T-helper 2 cell treated with Interferon-gamma antibody and Interleukin-4, amounts not matched to agents 100 ng/mL and 5 ng/mL, for 36 hours (primary cell): ENCODE measurements around the gene ACVR1B. TPM values are rescaled to one million over a fixed set of nuclear protein-coding genes. Genes with fewer than 3 reads are reported as not detected.

Experiments
- intact Hi-C: fragments of 100-400 bp; cut with micrococcal nuclease; formaldehyde crosslinking; loops from one replicate; pipeline ENCODE4 v1.15.1; 2023
- total RNA-seq: library from RNA; stranded (reverse); gene quantifications from 2 replicates; pipeline ENCODE4 v1.2.3, GENCODE V29; 2022

The ACVR1B gene
- total RNA-seq, 1 donor from 2014 or later = 2.6 TPM

DNA sequence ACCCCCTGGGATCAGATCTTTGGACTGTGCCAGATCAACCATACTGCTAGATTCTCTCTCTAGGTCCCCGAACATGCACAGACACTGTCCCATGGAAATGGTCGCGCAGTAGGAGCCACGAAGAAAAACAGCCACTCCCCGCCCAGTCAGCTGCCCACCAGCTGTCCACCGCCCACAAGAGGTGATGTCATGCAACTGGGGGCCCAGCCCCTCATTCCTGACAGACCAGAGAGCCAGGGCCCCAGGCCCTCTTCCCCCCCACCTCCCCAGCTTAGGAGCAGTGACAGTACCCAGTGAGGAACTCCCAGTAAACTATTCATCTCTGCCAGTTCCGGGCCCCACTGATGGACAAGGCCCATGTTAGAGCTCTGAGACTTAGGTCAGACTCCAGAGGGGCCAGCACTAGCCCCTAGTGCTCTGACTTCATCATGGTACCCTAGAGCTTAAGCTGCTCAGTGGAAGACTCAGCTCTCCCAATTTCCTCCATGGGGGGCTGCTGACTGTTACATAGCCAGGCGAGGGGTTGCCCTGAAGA is 51.6 kb downstream of the ACVR1B start:
- intact Hi-C loops = no loop called here

GRCh38 chr12:52003591-52003990 is 52.1 kb downstream of the ACVR1B start:
- intact Hi-C loops = no loop called here

DNA sequence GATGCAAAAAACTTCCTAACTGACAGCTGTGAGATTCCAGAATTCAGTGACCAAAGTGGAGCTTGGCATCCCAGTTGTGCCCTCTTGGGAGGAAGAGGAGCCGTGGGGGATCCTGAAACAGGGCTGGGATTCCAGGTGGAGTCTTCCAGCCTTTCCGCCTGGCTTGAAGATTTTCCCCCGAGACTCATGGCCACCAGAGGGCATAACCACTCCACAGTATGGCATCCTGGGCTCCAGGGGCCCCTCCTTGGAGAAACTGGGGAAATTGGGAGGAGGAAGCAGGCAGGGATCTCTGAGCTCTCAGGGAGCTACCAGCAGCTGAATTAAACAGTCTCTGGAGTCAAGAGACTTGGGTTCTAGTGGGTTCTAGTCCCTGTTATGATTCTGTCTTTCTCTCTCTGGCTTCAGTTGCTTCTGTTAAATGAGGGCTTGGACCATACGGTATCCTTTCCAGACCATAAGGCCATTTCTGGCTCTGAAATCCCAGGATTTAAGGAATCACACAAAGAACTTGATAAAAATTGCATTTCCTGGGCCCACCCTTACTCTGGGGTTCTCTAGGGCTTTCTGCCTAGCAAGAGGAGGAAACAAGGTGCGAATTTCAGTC is 52.6 kb downstream of the ACVR1B start:
- intact Hi-C loops = no loop called here

DNA sequence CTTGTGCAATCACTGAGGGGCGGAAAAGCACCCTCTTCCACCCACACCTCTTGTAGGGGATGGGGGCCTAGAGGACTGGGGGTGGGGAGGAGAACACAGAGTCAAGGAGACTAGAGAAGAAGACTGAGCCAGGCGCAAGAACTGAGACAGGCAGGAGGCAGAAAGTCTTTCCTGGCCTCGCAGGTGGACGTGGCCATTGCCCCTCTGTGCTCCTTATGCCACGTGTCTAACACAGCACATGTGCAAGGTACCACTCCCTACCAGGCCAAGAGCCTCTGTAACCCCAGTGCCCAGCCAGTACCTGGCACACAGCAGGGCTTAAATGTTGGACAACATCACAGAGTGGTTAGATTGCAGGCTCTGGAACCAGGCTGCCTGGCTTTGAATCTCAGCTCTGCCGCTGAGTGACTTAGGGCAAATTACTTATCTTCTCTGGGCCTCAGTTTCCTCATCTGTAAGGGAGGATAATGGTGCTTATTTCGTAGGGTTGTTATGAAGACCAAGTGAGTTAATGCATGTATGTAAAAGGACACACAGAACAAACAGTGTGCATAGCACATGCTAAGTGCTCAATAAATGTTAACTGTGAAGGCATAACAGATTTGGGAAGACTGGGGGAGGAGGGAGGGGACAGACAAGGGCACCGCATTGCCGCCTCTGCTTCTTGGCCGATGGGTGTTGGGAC is 53.9 kb downstream of the ACVR1B start:
- intact Hi-C loops = no loop called here

- intact Hi-C loops = no loop called here
Observed at GRCh38 chr12:52005903-52006703, 54.6 kb downstream of the ACVR1B start.

DNA sequence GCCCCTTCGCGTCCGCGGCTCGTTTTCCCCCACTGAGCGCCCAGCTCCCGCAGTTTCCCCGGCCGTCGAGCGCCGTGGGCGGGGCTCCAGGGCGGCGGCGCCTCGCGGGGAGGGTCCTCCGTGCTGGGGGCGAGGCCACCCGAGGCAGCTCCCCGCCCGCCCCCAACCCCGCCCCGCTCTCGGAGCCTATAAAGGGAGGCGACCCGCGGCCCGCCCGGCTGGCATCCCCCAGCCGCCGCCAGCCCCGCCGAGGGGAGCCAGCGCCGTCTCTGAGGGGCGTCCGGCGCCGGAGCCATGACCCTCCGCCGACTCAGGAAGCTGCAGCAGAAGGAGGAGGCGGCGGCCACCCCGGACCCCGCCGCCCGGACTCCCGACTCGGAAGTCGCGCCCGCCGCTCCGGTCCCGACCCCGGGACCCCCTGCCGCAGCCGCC is 55.2 kb downstream of the ACVR1B start, which contains the start of gene TAMALIN:
TSS of gene TAMALIN (plus strand) at position 221 of the 432 bp plus-strand sequence. CDS start at position 295, 74 bp downstream.
- intact Hi-C loops = loop anchor here (1.0 kb wide), 1 partner anchor 17 kb away; no protein-coding TSS in a partner anchor

GRCh38 chr12:52007158-52007921 is 55.8 kb downstream of the ACVR1B start:
- intact Hi-C loops = loop anchor here (1.0 kb wide), 1 partner anchor 16 kb away; no protein-coding TSS in a partner anchor

- intact Hi-C loops = loop anchor here (1.0 kb wide), 1 partner anchor 15 kb away; no protein-coding TSS in a partner anchor
Observed at GRCh38 chr12:52007982-52008510, 56.5 kb downstream of the ACVR1B start.

DNA sequence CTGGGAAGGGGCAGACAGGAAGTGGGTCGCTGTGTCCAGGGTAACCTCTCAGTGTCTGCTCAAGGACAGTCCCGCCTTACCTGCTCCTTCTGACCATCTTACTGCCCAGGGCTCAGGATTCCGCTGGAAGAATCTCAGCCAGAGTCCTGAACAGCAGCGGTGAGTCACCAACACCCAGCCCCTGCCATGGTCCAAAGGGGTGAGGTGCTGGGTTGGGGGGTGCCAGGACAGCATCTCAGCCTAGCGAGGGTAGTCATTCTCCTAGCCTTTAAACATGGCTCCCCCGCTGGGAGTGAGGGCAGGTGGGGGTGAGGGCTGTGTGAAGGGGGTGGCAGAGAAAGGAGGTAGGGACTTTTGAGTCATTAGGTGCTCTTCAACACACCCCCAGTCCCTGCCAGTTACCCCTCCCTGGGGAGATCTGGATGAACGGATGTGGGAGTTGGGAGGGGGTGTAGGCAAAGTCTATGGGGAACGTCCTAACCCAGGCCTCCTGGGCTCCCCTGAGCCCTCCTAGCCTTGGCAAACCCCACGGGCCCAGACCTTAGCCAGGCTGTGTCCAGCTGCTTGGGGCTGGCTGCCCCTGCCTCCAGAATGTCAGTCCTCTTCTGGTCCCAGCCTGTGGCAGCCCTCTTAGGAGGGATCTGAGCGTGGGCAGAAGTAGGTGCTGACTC is 57.7 kb downstream of the ACVR1B start:
- intact Hi-C loops = no loop called here

DNA sequence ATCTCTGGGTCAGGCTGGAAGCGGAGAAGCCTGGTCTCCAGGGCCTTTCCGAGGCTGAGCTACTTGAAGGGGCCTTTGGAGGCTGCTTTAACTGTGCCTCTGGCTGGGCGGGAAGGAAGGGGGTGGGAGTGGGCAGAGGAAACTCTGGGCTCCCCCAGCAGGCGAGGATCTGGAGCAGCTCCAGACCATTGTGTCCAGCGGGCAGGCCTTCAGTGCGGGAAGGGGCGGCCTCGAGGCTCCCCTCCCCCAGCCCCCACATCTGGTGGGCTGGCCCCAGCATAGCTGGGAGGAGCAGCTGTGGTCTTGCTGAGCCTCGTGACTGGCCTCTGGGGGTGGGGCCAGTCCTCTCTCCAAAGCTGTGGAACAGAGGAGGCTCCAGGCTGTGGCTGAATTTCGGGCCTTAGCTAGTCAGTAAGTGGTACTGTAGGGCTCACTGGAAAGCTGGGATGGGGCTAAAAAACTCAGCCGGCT is 58.7 kb downstream of the ACVR1B start:
- intact Hi-C loops = no loop called here

DNA sequence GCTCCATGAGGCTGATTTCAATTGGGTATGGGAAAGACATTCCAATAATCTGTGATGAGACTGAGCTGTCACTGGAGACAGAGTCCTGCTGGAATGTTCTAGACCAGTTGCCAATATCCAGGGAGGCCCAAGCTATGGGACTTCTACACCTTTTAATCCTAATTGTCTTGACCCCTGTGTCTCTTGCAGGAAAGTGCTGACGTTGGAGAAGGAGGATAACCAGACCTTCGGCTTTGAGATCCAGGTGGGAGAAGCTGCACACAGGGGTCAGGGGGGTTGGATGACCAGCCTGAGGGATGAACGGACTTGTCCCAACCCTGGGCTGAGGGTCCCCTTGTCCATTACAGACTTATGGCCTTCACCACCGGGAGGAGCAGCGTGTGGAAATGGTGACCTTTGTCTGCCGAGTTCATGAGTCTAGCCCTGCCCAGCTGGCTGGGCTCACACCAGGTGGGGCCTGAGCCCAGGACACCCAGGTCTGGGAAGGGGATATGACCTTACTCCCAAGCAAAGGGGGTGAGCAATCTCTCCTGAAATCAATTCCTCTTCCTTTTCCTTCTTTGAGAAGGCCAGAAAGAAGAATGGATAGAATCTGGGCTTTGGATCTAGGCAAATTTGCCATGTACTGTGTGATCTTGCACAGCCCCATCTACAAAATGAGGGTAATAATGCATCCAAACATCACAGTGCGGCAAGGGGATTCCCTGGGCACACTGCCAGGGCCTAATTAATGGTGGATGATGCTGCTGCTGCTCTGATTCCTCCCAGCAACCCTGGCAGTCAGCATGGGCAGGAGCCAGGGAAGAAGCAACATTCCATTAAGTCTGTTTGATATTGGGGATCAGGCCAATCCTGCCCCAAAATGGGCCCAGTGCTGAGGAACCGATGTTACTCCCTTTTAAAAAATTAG is 59.4 kb downstream of the ACVR1B start:
- intact Hi-C loops = no loop called here

GRCh38 chr12:52011602-52012214 is 60.2 kb downstream of the ACVR1B start:
- intact Hi-C loops = no loop called here

- intact Hi-C loops = no loop called here
Observed at GRCh38 chr12:52013626-52014310, 62.3 kb downstream of the ACVR1B start.

GRCh38 chr12:52014567-52015530 is 63.4 kb downstream of the ACVR1B start:
- intact Hi-C loops = no loop called here

DNA sequence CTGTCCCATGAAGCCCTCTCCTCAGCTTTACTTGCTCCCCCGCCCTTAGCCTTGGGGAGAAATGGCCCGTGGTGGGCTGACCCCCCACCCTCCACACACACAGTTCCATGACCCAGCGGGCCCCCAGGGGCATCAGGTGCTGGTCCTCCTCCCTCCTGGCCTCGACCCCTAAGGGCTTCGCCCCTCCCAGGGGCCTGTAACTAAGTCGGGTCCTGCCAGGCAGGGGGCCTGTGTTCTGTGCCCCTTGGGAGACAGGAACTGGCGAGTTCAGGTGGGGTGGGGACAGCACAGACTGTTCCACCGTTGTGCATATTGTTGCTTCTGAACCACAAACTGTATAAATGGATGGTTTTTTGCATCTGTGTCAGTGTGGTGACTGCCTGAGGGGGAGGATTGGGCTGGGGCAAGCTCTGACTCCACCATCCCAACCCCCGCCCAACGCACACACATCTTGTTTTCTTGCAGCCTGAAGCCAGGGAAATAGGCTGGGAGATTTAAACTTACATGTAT is 64.1 kb downstream of the ACVR1B start:
- intact Hi-C loops = no loop called here

GRCh38 chr12:52018433-52019112 is 67.1 kb downstream of the ACVR1B start:
- intact Hi-C loops = no loop called here
